Pancreas (tissue), 10 donors: Measurements from ENCODE around the gene AMOTL2. TPM values are rescaled to one million over a fixed set of nuclear protein-coding genes. Genes with fewer than 3 reads are reported as not detected.

Source experiments
- ATAC-seq, 4 donors: fragments of 200-7000 bp; cut with Tn5 transposase; one replicate each; pipeline versions ENCODE4 v1.8.0 to v1.9.1; 2020; ENCODE audit warnings: mild to moderate bottlenecking in 4 of 4, moderate library complexity in 4 of 4
- DNase-seq, 6 donors: peaks; one replicate each; pipeline ENCODE4 v3.0.0-alpha.2; 2020
- FAIRE-seq: peaks from 2 replicates; lab custom pipeline; 2012; peaks lifted over from hg19 to GRCh38; lab: Jason Lieb, UNC
- H3K27ac ChIP-seq, 4 donors: fragments of 200-600 bp; sonication (generic); 1 replicate in 3 of 4; 2 replicates in 1 of 4; pipeline versions ENCODE4 v1.5.0 to v1.8.0; 2020
- H3K27me3 ChIP-seq, 4 donors: fragments of 200-600 bp; one replicate each; pipeline ENCODE4 v1.8.0; 2021
- H3K36me3 ChIP-seq, 3 donors: fragments of 200-600 bp; sonication (generic) in 1 of 3; one replicate each; pipeline versions ENCODE4 v1.5.0 to v1.8.0; 2020 to 2021
- H3K4me1 ChIP-seq, 3 donors: fragments of 200-600 bp; one replicate each; pipeline ENCODE4 v1.8.0; 2021
- H3K4me3 ChIP-seq, 4 donors: fragments of 200-600 bp; sonication (generic) in 2 of 4; one replicate each; pipeline versions ENCODE4 v1.5.0 to v1.8.0; 2020 to 2021
- H3K9me3 ChIP-seq, 4 donors: fragments of 200-600 bp; one replicate each; pipeline ENCODE4 v1.8.0; 2021
- CTCF ChIP-seq, 4 donors: fragments of 200-600 bp; sonication (generic) in 3 of 4; IDR thresholded peaks; one replicate each; pipeline versions ENCODE4 v1.5.0 to v1.8.0; 2021; ENCODE audit warnings: antibody characterized with exemption in 4 of 4
- WGBS, 2 donors: extraction: QIAGEN DNeasy Blood & Tissue Kit; methylation state at CpG; one replicate each; pipeline ENCODE4 v1.1.7; 2013; 5-methylcytosine and 5-hydroxymethylcytosine counted together
- intact Hi-C, 3 donors: fragments of 100-400 bp; cut with DNase I; formaldehyde crosslinking; loops; one replicate each; pipeline versions ENCODE4 v1.11.1 to v1.14.2; 2022
- polyA plus RNA-seq, 2 donors: library from polyadenylated mRNA; stranded (reverse); fragments of 200-250 nt; gene quantifications; one replicate each; pipeline ENCODE4 v1.2.3, GENCODE V29; 2013
- total RNA-seq, 6 donors: library from RNA; stranded (reverse); fragmentation: NEBNext Ultra II Directional in 4 of 6; extraction: Animal tissue kit (Norgen Biotek cat#: 25700) in 4 of 6; gene quantifications; one replicate each; pipeline versions ENCODE4 v1.2.1 to v1.2.4, GENCODE V29; 2021 to 2023
- donor health status: healthy with polysubstance abuse.
- donor health status: DM: no; HTN: no; CAD: no; lungs with moderate emphysema.
- donor health status: DM: no; HTN: no; CAD: no.
- donor health status: control.
- donor health status: control.
- donor health status: Bipolar disorder and iron deficiency.
- donor health status: DM: yes; HTN: yes; CAD: no.
- donor health status: DM: no; HTN: no; CAD: no.
- donor health status: DM: no; HTN: no; CAD: no.
- donor health status: DM: yes; HTN: yes; CAD: no.

The AMOTL2 gene
- total and polyA plus RNA-seq, 8 donors: 11.9 to 35.7 (median 28.9) TPM

GRCh38 chr3:134352031-134352671, 22.1 kb downstream of the AMOTL2 start:
- intact Hi-C loops: no loop called here
- TF ChIP-seq CTCF (IDR thresholded peaks at IDR 0.05): no peak
- no peaks in the 10 kb centered on the region for H3K9me3 ChIP-seq
- no peak overlapping the region for H3K4me3 ChIP-seq
- DNase-seq (peak in 5 of 6 donors; percentile 32 to 72 (median 50)), FAIRE-seq (no peak), ATAC-seq (peak in 2 of 4 donors; percentile 5 to 11)
- H3K27ac ChIP-seq: peak overlapping the region; percentile 59 to 77 (median 66)
- peaks cover 0 to 17% (median 0%) of the 10 kb centered on the region in 3 donors for H3K36me3 ChIP-seq
- 56 to 77% methylated on average over 4 of the region's 4 CpGs for WGBS, 2 donors
- no peaks in the 10 kb centered on the region for H3K27me3 ChIP-seq
- H3K4me1 ChIP-seq: peaks cover 48 to 66% (median 62%) of the 10 kb centered on the region in 3 donors

GRCh38 chr3:134351427-134351826, 22.8 kb downstream of the AMOTL2 start:
- H3K27me3 ChIP-seq: no peaks in the 10 kb centered on the region
- 74 to 94% methylated on average over 5 of the region's 5 CpGs for WGBS, 2 donors
- peaks cover 0 to 10% (median 0%) of the 10 kb centered on the region in 3 donors for H3K36me3 ChIP-seq
- peak overlapping the region; percentile 59 to 77 (median 66) for H3K27ac ChIP-seq
- TF ChIP-seq CTCF (IDR thresholded peaks at IDR 0.05): no peak
- peaks cover 48 to 63% (median 62%) of the 10 kb centered on the region in 3 donors for H3K4me1 ChIP-seq
- intact Hi-C loops: no loop called here
- no peaks in the 10 kb centered on the region for H3K9me3 ChIP-seq
- DNase-seq (peak in 1 of 6 donors; percentile 24), ATAC-seq (no peak), FAIRE-seq (no peak)
- H3K4me3 ChIP-seq: no peak overlapping the region

GRCh38 chr3:134350861-134351311, 23.4 kb downstream of the AMOTL2 start:
- Histone ChIP-seq H3K27me3 (no peaks in the 10 kb centered on the region), H3K4me3 (no peak overlapping the region), H3K9me3 (no peaks in the 10 kb centered on the region), H3K4me1 (peaks cover 48 to 63% (median 62%) of the 10 kb centered on the region in 3 donors), H3K36me3 (peaks cover 0 to 6% (median 0%) of the 10 kb centered on the region in 3 donors), H3K27ac (peak overlapping the region; percentile 59 to 77 (median 66))
- peak; percentile 72 to 81 (median 76) for ATAC-seq
- no peak for TF ChIP-seq CTCF (IDR thresholded peaks at IDR 0.05)
- WGBS, 2 donors: 17 to 33% methylated on average over 4 of the region's 4 CpGs
- DNase-seq: peak; percentile 77 to 91 (median 84)
- no peak for FAIRE-seq
- intact Hi-C loops: no loop called here

GRCh38 chr3:134350266-134350665, 24.0 kb downstream of the AMOTL2 start:
- no peak for FAIRE-seq
- Histone ChIP-seq H3K9me3 (no peaks in the 10 kb centered on the region), H3K27ac (peak overlapping the region; percentile 59 to 77 (median 66)), H3K36me3 (peaks cover 0 to under 1% (median 0%) of the 10 kb centered on the region in 3 donors), H3K4me3 (no peak overlapping the region), H3K27me3 (no peaks in the 10 kb centered on the region), H3K4me1 (peaks cover 45 to 63% (median 57%) of the 10 kb centered on the region in 3 donors)
- peak in 1 of 6 donors; percentile 40 for DNase-seq
- peak in 1 of 4 donors; percentile 0 for ATAC-seq
- WGBS, 2 donors: 84 to 97% methylated on average over 3 of the region's 3 CpGs
- TF ChIP-seq CTCF (IDR thresholded peaks at IDR 0.05): no peak
- intact Hi-C loops: no loop called here

GRCh38 chr3:134348524-134348923, 25.7 kb downstream of the AMOTL2 start:
- Histone ChIP-seq H3K4me3 (no peak overlapping the region), H3K27me3 (no peaks in the 10 kb centered on the region), H3K4me1 (peaks cover 30 to 50% (median 45%) of the 10 kb centered on the region in 3 donors), H3K36me3 (no peaks in the 10 kb centered on the region), H3K27ac (peak overlapping the region in 2 of 4 donors; percentile 15 to 16), H3K9me3 (no peaks in the 10 kb centered on the region)
- FAIRE-seq (no peak), DNase-seq (peak in 3 of 6 donors; percentile 52 to 65 (median 56)), ATAC-seq (peak; percentile 18 to 48 (median 35))
- no peak for TF ChIP-seq CTCF (IDR thresholded peaks at IDR 0.05)
- 45 to 59% methylated on average over 4 of the region's 4 CpGs for WGBS, 2 donors
- intact Hi-C loops: no loop called here
